Activated T-helper 17 cell treated with anti-CD3 and anti-CD28 coated beads, Interleukin-2, amount 50 U/mL, for 72 hours (primary cell): ENCODE results near the gene LRMDA. TPM values are rescaled to one million over a fixed set of nuclear protein-coding genes. Genes with fewer than 3 reads are reported as not detected.
"Not testable (repeated sequence)": the region's sequence is repeated elsewhere in the genome, so short reads cannot be mapped to it uniquely, and the experiment has no call there.

Experiments used
- ATAC-seq: fragments of 150-1000 bp; cut with Tn5 transposase; replicated peaks from 2 replicates; pipeline ENCODE4 v1.10.0; 2021; ENCODE audit warnings: mild to moderate bottlenecking, moderate library complexity
- H3K27ac Mint-ChIP-seq: one replicate; pipeline ENCODE4 v1.8.0; 2022; ENCODE audit warnings: mixed read lengths
- H3K27me3 Mint-ChIP-seq: one replicate; pipeline ENCODE4 v1.8.0; 2022; ENCODE audit warnings: mixed read lengths
- H3K36me3 Mint-ChIP-seq: one replicate; pipeline ENCODE4 v1.8.0; 2022; ENCODE audit warnings: low read depth, mild to moderate bottlenecking, mixed read lengths
- H3K4me1 Mint-ChIP-seq: one replicate; pipeline ENCODE4 v1.8.0; 2022; ENCODE audit warnings: mixed read lengths
- H3K4me3 Mint-ChIP-seq: one replicate; pipeline ENCODE4 v1.8.0; 2022; ENCODE audit warnings: mild to moderate bottlenecking, mixed read lengths
- H3K9me3 Mint-ChIP-seq: one replicate; pipeline ENCODE4 v1.8.0; 2022; ENCODE audit warnings: mixed read lengths
- total RNA-seq, 2 donors: library from RNA; stranded (reverse); gene quantifications; one replicate each; pipeline ENCODE4 v1.2.3, GENCODE V29; 2022

LRMDA gene
- total RNA-seq, 2 donors from 2014 or later: not detected

- Mint-ChIP-seq H3K36me3 (no peaks in the 10 kb centered on the region), H3K27me3 (peaks cover 13% of the 10 kb centered on the region), H3K9me3 (no peaks in the 10 kb centered on the region), H3K27ac (no peak overlapping the region), H3K4me3 (no peak overlapping the region), H3K4me1 (no peaks in the 10 kb centered on the region)
- ATAC-seq: no peak
These were observed 322.8 kb downstream of the LRMDA start for GRCh38 chr10:75754096-75754831.

DNA sequence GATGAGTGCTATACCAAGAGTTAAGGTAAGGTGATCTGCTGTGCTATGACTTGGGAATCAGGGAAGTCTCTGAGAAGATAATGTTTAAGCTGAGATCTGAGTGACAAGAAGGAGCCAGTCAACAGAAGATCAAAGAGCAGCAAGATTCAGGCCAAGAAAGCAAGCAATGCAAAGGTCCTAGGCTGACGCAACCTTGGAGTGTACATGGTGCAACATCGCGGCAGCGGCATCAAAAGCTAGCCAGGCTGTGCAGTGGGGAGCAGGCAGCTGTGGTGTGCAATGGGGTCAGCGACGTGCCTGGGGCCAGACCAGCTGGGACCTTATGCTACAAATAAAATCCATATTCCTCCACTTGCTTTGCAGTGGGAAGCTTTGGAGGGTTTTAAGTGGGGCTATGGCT lies 324.1 kb downstream of the LRMDA start:
- no peaks in the 10 kb centered on the region for H3K4me1 Mint-ChIP-seq
- H3K27me3 Mint-ChIP-seq: peaks cover 13% of the 10 kb centered on the region
- no peak overlapping the region for H3K27ac Mint-ChIP-seq
- no peaks in the 10 kb centered on the region for H3K9me3 Mint-ChIP-seq
- no peak for ATAC-seq
- no peaks in the 10 kb centered on the region for H3K36me3 Mint-ChIP-seq
- H3K4me3 Mint-ChIP-seq: no peak overlapping the region

DNA sequence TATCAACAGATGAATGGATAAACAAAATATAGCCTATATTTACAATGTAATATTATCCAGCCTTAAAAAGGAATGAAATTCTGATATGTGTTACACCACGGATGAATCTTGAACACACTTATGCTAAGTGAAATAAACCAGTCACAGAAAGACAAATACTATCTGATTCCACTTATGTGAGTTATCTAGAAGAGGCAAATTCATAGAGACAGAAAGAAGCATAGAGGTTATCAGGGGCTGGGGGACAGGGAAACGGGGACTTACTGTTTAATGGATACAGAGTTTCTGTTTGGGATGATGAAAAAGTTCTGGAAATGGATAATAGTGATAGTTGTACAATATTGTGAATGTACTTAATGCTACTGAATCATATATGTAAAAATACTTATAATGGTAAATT lies 329.9 kb downstream of the LRMDA start:
- peaks cover 11% of the 10 kb centered on the region for H3K4me1 Mint-ChIP-seq
- no peak for ATAC-seq
- H3K4me3 Mint-ChIP-seq: no peak overlapping the region
- H3K27ac Mint-ChIP-seq: no peak overlapping the region
- H3K9me3 Mint-ChIP-seq: no peaks in the 10 kb centered on the region
- no peaks in the 10 kb centered on the region for H3K36me3 Mint-ChIP-seq
- peaks cover 7% of the 10 kb centered on the region for H3K27me3 Mint-ChIP-seq

DNA sequence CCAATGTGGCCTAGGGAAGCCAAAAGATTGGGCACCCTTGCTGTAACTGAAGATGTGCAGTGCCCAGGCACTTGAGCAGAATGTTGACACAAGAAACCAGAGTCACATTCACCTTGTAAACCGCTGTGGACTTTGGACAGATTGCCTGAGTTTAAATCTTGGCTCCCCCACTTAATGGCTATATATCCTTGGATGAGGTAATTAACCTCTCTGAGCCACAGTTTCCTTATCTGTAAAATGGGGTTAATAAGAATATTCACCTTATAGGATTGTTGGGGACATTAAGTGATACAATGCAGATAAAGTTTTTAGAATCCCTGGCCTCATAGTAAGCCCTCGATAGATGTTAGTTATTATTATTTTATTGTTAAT lies 331.0 kb downstream of the LRMDA start:
- ATAC-seq: no peak
- H3K9me3 Mint-ChIP-seq: no peaks in the 10 kb centered on the region

GRCh38 chr10:75763652-75764051 lies 332.2 kb downstream of the LRMDA start:
- ATAC-seq: no peak
- H3K27me3 Mint-ChIP-seq: peaks cover 6% of the 10 kb centered on the region
- H3K4me1 Mint-ChIP-seq: peaks cover 11% of the 10 kb centered on the region
- peak overlapping the region; percentile 82 for H3K27ac Mint-ChIP-seq
- H3K9me3 Mint-ChIP-seq: no peaks in the 10 kb centered on the region
- H3K36me3 Mint-ChIP-seq: no peaks in the 10 kb centered on the region
- peak overlapping the region; percentile 44 for H3K4me3 Mint-ChIP-seq

More for the DNA sequence above, 331.0 kb downstream of the LRMDA start:
- Mint-ChIP-seq H3K4me3 (no peak overlapping the region), H3K27ac (no peak overlapping the region), H3K4me1 (peaks cover 11% of the 10 kb centered on the region), H3K27me3 (peaks cover 7% of the 10 kb centered on the region), H3K36me3 (no peaks in the 10 kb centered on the region)

- Mint-ChIP-seq H3K27ac (no peak overlapping the region), H3K4me3 (no peak overlapping the region), H3K4me1 (peaks cover 11% of the 10 kb centered on the region), H3K27me3 (peaks cover 4% of the 10 kb centered on the region), H3K9me3 (no peaks in the 10 kb centered on the region), H3K36me3 (no peaks in the 10 kb centered on the region)
- ATAC-seq: peak; percentile 11
These were observed 333.8 kb downstream of the LRMDA start for GRCh38 chr10:75764974-75765788.

GRCh38 chr10:75765789-75766096 lies 334.3 kb downstream of the LRMDA start:
- ATAC-seq: no peak
- H3K27me3 Mint-ChIP-seq: peaks cover 4% of the 10 kb centered on the region
- H3K4me3 Mint-ChIP-seq: no peak overlapping the region
- H3K9me3 Mint-ChIP-seq: no peaks in the 10 kb centered on the region
- peaks cover 11% of the 10 kb centered on the region for H3K4me1 Mint-ChIP-seq
- no peaks in the 10 kb centered on the region for H3K36me3 Mint-ChIP-seq
- H3K27ac Mint-ChIP-seq: no peak overlapping the region

- no peaks in the 10 kb centered on the region for H3K9me3 Mint-ChIP-seq
- peaks cover 4% of the 10 kb centered on the region for H3K27me3 Mint-ChIP-seq
- H3K27ac Mint-ChIP-seq: no peak overlapping the region
- no peak overlapping the region for H3K4me3 Mint-ChIP-seq
- peaks cover 13% of the 10 kb centered on the region for H3K4me1 Mint-ChIP-seq
- no peak for ATAC-seq
- H3K36me3 Mint-ChIP-seq: no peaks in the 10 kb centered on the region
These were observed 334.7 kb downstream of the LRMDA start for GRCh38 chr10:75766106-75766505.

DNA sequence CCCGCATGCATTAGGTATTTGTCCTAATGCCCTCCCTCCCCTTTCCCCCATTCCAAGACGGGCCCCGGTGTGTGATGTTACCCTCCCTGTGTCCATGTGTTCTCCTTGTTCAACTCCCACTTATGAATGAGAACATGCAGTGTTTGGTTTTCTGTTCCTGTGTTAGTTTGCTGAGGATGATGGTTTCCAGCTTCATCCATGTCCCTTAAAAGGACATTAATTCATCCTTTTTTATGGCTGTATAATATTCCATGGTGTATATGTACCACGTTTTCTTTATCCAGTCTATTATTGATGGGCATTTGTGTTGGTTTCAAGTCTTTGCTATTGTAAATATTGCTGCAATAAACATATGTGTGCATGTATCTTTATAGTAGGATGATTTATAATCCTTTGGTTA lies 335.3 kb downstream of the LRMDA start:
- H3K27ac Mint-ChIP-seq, H3K36me3 Mint-ChIP-seq, H3K9me3 Mint-ChIP-seq, ATAC-seq, H3K4me3 Mint-ChIP-seq, H3K27me3 Mint-ChIP-seq: not testable (repeated sequence)
- peaks cover 19% of the 10 kb centered on the region for H3K4me1 Mint-ChIP-seq

DNA sequence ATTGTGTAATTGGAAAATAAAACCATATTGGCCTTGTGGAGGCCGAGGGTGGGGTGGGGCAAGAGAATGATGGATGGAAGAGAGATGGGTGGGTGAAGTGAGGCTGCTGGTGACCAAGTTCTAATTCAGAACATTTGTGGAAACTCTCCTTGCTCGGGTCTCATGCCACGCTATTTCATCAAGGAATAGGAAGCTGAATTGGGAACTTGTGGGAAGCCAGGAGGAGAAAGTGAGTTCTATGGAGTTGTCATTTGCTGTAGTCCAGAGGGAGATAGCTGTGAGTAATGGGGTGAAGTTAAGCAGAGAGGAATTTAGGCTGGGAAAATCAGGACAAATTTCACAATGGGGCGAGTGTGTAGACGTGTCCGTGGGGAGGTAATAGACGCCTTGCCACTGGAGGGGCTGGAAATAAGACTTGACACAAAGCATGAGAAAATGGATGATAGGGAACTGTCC lies 339.2 kb downstream of the LRMDA start:
- no peak for ATAC-seq
- H3K4me3 Mint-ChIP-seq: no peak overlapping the region
- H3K4me1 Mint-ChIP-seq: peaks cover 24% of the 10 kb centered on the region
- H3K27ac Mint-ChIP-seq: no peak overlapping the region
- no peaks in the 10 kb centered on the region for H3K36me3 Mint-ChIP-seq
- no peaks in the 10 kb centered on the region for H3K9me3 Mint-ChIP-seq
- H3K27me3 Mint-ChIP-seq: peaks cover 4% of the 10 kb centered on the region

DNA sequence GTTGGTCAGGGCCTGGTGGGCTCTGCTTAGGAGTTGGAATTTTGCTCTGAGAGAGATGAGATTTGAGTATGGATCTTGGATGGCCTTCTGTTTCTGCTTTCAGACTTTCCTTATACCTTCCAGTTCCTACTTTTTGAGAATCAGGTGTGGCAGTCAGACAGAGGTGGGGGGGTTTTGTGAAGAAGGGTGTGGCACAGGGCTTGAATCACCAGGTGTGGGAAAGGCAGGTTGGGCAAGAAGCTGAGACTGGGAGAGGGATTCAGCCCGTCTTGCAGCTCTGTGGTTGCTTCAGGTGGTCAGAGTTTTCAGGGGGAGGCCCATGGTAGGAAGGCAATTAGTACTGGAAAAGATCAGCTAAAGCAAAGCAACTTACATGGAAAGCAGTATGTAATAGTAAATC lies 340.2 kb downstream of the LRMDA start:
- peak overlapping the region; percentile 79 for H3K4me3 Mint-ChIP-seq
- peaks cover 4% of the 10 kb centered on the region for H3K27me3 Mint-ChIP-seq
- no peaks in the 10 kb centered on the region for H3K36me3 Mint-ChIP-seq
- peaks cover 24% of the 10 kb centered on the region for H3K4me1 Mint-ChIP-seq
- no peak for ATAC-seq
- H3K27ac Mint-ChIP-seq: peak overlapping the region; percentile 65
- H3K9me3 Mint-ChIP-seq: no peaks in the 10 kb centered on the region

DNA sequence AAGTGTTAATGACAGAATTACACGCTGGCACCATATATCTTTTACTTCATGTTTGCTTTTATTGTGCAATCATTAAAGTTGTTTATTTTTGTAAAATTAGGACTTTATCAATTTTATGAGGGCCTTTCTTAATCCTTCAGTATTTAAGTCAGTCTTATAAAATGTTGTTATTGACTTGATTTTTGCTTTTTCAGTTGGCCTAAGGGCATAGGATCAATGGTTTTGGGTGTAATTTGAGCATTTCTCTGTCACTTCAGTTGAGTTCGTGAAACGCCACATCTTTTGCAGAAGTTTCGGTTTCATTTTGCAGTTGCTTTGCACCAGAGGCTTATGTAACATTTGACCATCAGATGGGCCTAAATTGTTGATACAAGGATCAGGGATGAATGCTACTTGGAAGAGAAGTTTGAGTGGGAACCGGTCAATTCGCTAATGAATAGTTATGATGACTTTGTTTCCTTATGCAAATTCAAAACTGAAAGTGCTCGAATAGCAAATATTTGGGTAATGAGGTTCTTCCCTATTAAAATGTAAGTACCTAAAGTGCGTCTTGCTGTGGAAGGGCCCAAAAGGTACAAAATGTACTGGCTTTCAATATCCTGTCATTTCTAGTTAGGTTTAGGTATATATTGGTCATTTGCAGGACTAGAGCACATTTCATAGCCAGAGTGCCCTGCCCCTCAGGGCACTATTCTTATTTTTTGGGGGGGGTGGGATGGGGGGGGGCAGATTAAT lies 340.9 kb downstream of the LRMDA start:
- H3K36me3 Mint-ChIP-seq: no peaks in the 10 kb centered on the region

GRCh38 chr10:75773231-75773780 lies 341.9 kb downstream of the LRMDA start:
- peak overlapping the region; percentile 78 for H3K27ac Mint-ChIP-seq
- H3K36me3 Mint-ChIP-seq: no peaks in the 10 kb centered on the region
- H3K9me3 Mint-ChIP-seq: no peaks in the 10 kb centered on the region
- H3K4me3 Mint-ChIP-seq: peak overlapping the region; percentile 79
- no peaks in the 10 kb centered on the region for H3K27me3 Mint-ChIP-seq
- ATAC-seq: peak; percentile 87
- H3K4me1 Mint-ChIP-seq: peaks cover 24% of the 10 kb centered on the region

More for the DNA sequence above, 340.9 kb downstream of the LRMDA start:
- Mint-ChIP-seq H3K9me3 (no peaks in the 10 kb centered on the region), H3K4me1 (peaks cover 24% of the 10 kb centered on the region), H3K4me3 (peak overlapping the region; percentile 79), H3K27me3 (peaks cover 4% of the 10 kb centered on the region), H3K27ac (peak overlapping the region; percentile 28)
- no peak for ATAC-seq
